ENCODE results near the gene MEST. TPM values are rescaled to one million over a fixed set of nuclear protein-coding genes. Genes with fewer than 3 reads are reported as not detected.
"Not testable (repeated sequence)": the region's sequence is repeated elsewhere in the genome, so short reads cannot be mapped to it uniquely, and the experiment has no call there.

The MEST gene
- total RNA-seq, 1 donor from 2014 or later, result 65.6 TPM

- DNase-seq (ENCODE audit: low spot score in 2 of 2), result no peak
- FAIRE-seq, result no peak
These were observed 29.5 kb downstream of the MEST start for GRCh38 chr7:130521258-130521951.

- FAIRE-seq; DNase-seq (ENCODE audit: low spot score in 2 of 2): not testable (repeated sequence)
These were observed 31.7 kb downstream of the MEST start for GRCh38 chr7:130523519-130524125.

GRCh38 chr7:130524628-130525027 is 32.7 kb downstream of the MEST start:
- FAIRE-seq (no peak), DNase-seq (ENCODE audit: low spot score in 2 of 2) (no peak)

GRCh38 chr7:130527752-130528355 is 36.0 kb downstream of the MEST start:
- FAIRE-seq; DNase-seq (ENCODE audit: low spot score in 2 of 2): not testable (repeated sequence)

- DNase-seq (ENCODE audit: low spot score in 2 of 2), result no peak
- no peak for FAIRE-seq
These were observed 37.5 kb downstream of the MEST start for GRCh38 chr7:130529417-130529816.

GRCh38 chr7:130537894-130538293 is 46.0 kb downstream of the MEST start:
- not testable (repeated sequence) for FAIRE-seq; DNase-seq (ENCODE audit: low spot score in 2 of 2)

GRCh38 chr7:130541287-130541686 is 49.4 kb downstream of the MEST start:
- not testable (repeated sequence) for DNase-seq (ENCODE audit: low spot score in 2 of 2); FAIRE-seq

GRCh38 chr7:130542297-130542696 is 50.4 kb downstream of the MEST start:
- DNase-seq (ENCODE audit: low spot score in 2 of 2); FAIRE-seq: not testable (repeated sequence)

- no peak for FAIRE-seq
- DNase-seq (ENCODE audit: low spot score in 2 of 2), result no peak
These were observed 51.7 kb downstream of the MEST start for GRCh38 chr7:130543487-130544010.

- DNase-seq (ENCODE audit: low spot score in 2 of 2) (no peak), FAIRE-seq (no peak)
These were observed 52.5 kb downstream of the MEST start for GRCh38 chr7:130544356-130544755.

- no peak for FAIRE-seq
- no peak for DNase-seq (ENCODE audit: low spot score in 2 of 2)
These were observed 61.6 kb downstream of the MEST start for GRCh38 chr7:130553398-130554029.

GRCh38 chr7:130554481-130554880 is 62.6 kb downstream of the MEST start:
- DNase-seq (ENCODE audit: low spot score in 2 of 2), result no peak
- FAIRE-seq, result no peak

Small RNA genes lying within 50 kb of the gene (small RNA-seq; reads per million reads assigned to genes)
- not detected for gene MIR335
- gene RF02148, result not detected
- not detected for gene RF02149
- not detected for gene RF02150

Other genes starting within 250 kb of the MEST start
- not detected for gene CPA2, start 225.2 kb upstream of the MEST start, total RNA-seq
- under 0.01 TPM for gene CPA4, start 198.9 kb upstream of the MEST start, total RNA-seq
- not detected for gene CPA5, start 147.3 kb upstream of the MEST start, total RNA-seq
- gene CPA1, start 111.6 kb upstream of the MEST start, total RNA-seq, result not detected
- 11.4 TPM for gene CEP41, start 51.1 kb upstream of the MEST start, total RNA-seq
- gene COPG2, start 176.7 kb downstream of the MEST start, total RNA-seq, result 59.5 TPM
- gene TSGA13, start 194.5 kb downstream of the MEST start, total RNA-seq, result under 0.01 TPM
- not detected for gene KLF14, start 242.1 kb downstream of the MEST start, total RNA-seq